ENCODE results near the gene MS4A2. TPM values are rescaled to one million over a fixed set of nuclear protein-coding genes. Genes with fewer than 3 reads are reported as not detected.

Gene MS4A2
- polyA plus RNA-seq, 1 donor = 0.37 TPM

Other genes starting within 250 kb of the MS4A2 start
- not detected for gene CBLIF, start 243.2 kb upstream of the MS4A2 start, polyA plus RNA-seq (ENCODE audit: insufficient read length)
- 0.23 TPM for gene TCN1, start 222.2 kb upstream of the MS4A2 start, polyA plus RNA-seq (ENCODE audit: insufficient read length)
- not detected for gene OOSP3, start 209.9 kb upstream of the MS4A2 start, polyA plus RNA-seq (ENCODE audit: insufficient read length)
- not detected for gene OOSP1, start 150.2 kb upstream of the MS4A2 start, polyA plus RNA-seq (ENCODE audit: insufficient read length)
- not detected for gene OOSP4A, start 124.6 kb upstream of the MS4A2 start, polyA plus RNA-seq (ENCODE audit: insufficient read length)
- gene OOSP4B, start 71.5 kb upstream of the MS4A2 start, polyA plus RNA-seq (ENCODE audit: insufficient read length) = not detected
- gene OOSP2, start 48.3 kb upstream of the MS4A2 start, polyA plus RNA-seq (ENCODE audit: insufficient read length) = not detected
- gene MS4A3, start 32.0 kb upstream of the MS4A2 start, polyA plus RNA-seq (ENCODE audit: insufficient read length) = 0.80 TPM
- gene MS4A6A, start 94.4 kb downstream of the MS4A2 start, polyA plus RNA-seq (ENCODE audit: insufficient read length) = 17.6 TPM
- gene MS4A4E, start 154.5 kb downstream of the MS4A2 start, polyA plus RNA-seq (ENCODE audit: insufficient read length) = 1.4 TPM
- gene MS4A4A, start 192.0 kb downstream of the MS4A2 start, polyA plus RNA-seq (ENCODE audit: insufficient read length) = 9.4 TPM
- gene MS4A6E, start 238.6 kb downstream of the MS4A2 start, polyA plus RNA-seq (ENCODE audit: insufficient read length) = not detected